Neural progenitor cell (in vitro differentiated cells): ENCODE measurements around the gene TNC.

Source experiments
- EZH2 ChIP-seq: fragments of 200-600 bp; sonication (generic); IDR thresholded peaks from 2 replicates; pipeline ENCODE4 v1.6.1; 2017; ENCODE audit warnings: antibody characterized with exemption, mild to moderate bottlenecking, moderate library complexity
- EZH2phosphoT487 ChIP-seq: fragments of 200-600 bp; sonication (generic); IDR thresholded peaks from 2 replicates; pipeline ENCODE4 v1.6.1; 2017; ENCODE audit warnings: antibody characterized with exemption
- TF ChIP-seq, protein P1 (sequence below): fragments of 200-600 bp; sonication (generic); IDR thresholded peaks from 2 replicates; pipeline ENCODE4 v1.5.1; 2017; ENCODE audit warnings: antibody characterized with exemption, mild to moderate bottlenecking

DNA sequence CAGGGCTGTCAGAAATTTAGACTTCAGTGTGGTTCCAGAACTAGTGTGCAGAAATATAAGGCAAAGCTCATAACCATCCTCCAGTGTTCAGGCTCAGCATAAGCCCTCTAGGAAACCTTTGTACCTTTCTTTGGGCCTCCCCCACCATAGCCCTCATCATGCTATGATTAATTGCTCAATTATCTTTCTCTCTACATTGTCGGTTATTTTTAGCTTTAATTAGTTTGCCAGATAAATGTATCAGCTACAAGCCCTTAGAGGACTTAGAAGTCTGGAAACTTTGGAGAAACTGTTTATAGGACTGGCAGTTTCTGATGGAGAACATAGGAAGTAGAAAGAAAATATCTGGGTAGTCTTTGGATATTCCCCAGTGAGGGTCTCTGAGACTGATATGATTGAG is 43.5 kb upstream of the TNC start:
- TF ChIP-seq, protein P1, sequence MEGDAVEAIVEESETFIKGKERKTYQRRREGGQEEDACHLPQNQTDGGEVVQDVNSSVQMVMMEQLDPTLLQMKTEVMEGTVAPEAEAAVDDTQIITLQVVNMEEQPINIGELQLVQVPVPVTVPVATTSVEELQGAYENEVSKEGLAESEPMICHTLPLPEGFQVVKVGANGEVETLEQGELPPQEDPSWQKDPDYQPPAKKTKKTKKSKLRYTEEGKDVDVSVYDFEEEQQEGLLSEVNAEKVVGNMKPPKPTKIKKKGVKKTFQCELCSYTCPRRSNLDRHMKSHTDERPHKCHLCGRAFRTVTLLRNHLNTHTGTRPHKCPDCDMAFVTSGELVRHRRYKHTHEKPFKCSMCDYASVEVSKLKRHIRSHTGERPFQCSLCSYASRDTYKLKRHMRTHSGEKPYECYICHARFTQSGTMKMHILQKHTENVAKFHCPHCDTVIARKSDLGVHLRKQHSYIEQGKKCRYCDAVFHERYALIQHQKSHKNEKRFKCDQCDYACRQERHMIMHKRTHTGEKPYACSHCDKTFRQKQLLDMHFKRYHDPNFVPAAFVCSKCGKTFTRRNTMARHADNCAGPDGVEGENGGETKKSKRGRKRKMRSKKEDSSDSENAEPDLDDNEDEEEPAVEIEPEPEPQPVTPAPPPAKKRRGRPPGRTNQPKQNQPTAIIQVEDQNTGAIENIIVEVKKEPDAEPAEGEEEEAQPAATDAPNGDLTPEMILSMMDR: no peak
- TF ChIP-seq EZH2: no peak
- no peak for TF ChIP-seq EZH2phosphoT487
